Measurements from ENCODE around the gene MIOX.

- TF ChIP-seq CTCF (IDR thresholded peaks at IDR 0.05) (no peak), POLR2A (IDR thresholded peaks at IDR 0.05) (no peak)
Observed at GRCh38 chr22:50483977-50484853, 2.4 kb upstream of the MIOX start.
